HEK293 (cell line): ENCODE data around the gene GDPGP1.
A peak's percentile ranks its signal among the peaks of the same experiment; 100 is the strongest.

Experiments used
- ELK4 ChIP-seq: IDR thresholded peaks from 2 replicates; pipeline ENCODE4 v1.6.1; 2011; ENCODE audit warnings: mild to moderate bottlenecking, low read depth, low read length, borderline replicate concordance
- FEZF1 ChIP-seq: fragments of 450-650 bp; formaldehyde crosslinking; IDR thresholded peaks from 2 replicates; pipeline ENCODE4 v1.5.1; 2016; ENCODE audit warnings: missing biosample characterization, missing genetic modification characterization
- HIC1 ChIP-seq: fragments of 450-650 bp; formaldehyde crosslinking; IDR thresholded peaks from 2 replicates; pipeline ENCODE4 v1.5.1; 2016; ENCODE audit warnings: missing biosample characterization, missing genetic modification characterization
- KLF16 ChIP-seq: fragments of 450-650 bp; formaldehyde crosslinking; IDR thresholded peaks from 2 replicates; pipeline ENCODE4 v1.5.1; 2017; ENCODE audit warnings: missing biosample characterization, missing genetic modification characterization
- MYNN ChIP-seq: fragments of 450-650 bp; formaldehyde crosslinking; IDR thresholded peaks from 2 replicates; pipeline ENCODE4 v1.5.1; 2016; ENCODE audit warnings: missing biosample characterization, missing genetic modification characterization, borderline replicate concordance
- ZBTB48 ChIP-seq: fragments of 450-650 bp; formaldehyde crosslinking; IDR thresholded peaks from 2 replicates; pipeline ENCODE4 v1.5.1; 2016; ENCODE audit warnings: missing biosample characterization, missing genetic modification characterization
- ZBTB8A ChIP-seq: fragments of 450-650 bp; formaldehyde crosslinking; IDR thresholded peaks from 2 replicates; pipeline ENCODE4 v1.5.1; 2016; ENCODE audit warnings: missing biosample characterization, missing genetic modification characterization
- ZEB2 ChIP-seq: fragments of 450-650 bp; formaldehyde crosslinking; IDR thresholded peaks from 2 replicates; pipeline ENCODE4 v1.5.1; 2016; ENCODE audit warnings: missing biosample characterization, missing genetic modification characterization
- ZFP69B ChIP-seq: fragments of 450-650 bp; formaldehyde crosslinking; IDR thresholded peaks from 2 replicates; pipeline ENCODE4 v1.5.1; 2016; ENCODE audit warnings: missing biosample characterization, missing genetic modification characterization
- ZNF146 ChIP-seq: fragments of 450-650 bp; formaldehyde crosslinking; IDR thresholded peaks from 2 replicates; pipeline ENCODE4 v1.5.1; 2016; ENCODE audit warnings: missing biosample characterization, missing genetic modification characterization
- ZNF223 ChIP-seq: fragments of 450-650 bp; formaldehyde crosslinking; IDR thresholded peaks from 2 replicates; pipeline ENCODE4 v1.5.1; 2016; ENCODE audit warnings: missing biosample characterization, missing genetic modification characterization
- ZNF274 ChIP-seq, 2 experiments: fragments of 200-500 bp in 1 of 2; fragments of 450-650 bp in 1 of 2; sonication (Bioruptor generic) in 1 of 2; formaldehyde crosslinking in 1 of 2; IDR thresholded peaks; 2 replicates each; pipeline versions ENCODE4 v1.5.1 to v1.6.1; 2014 to 2016; ENCODE audit warnings: borderline replicate concordance in 1 of 2, inconsistent platforms in 1 of 2, low read length in 1 of 2, missing biosample characterization in 1 of 2, missing genetic modification characterization in 1 of 2
- ZNF473 ChIP-seq: fragments of 450-650 bp; formaldehyde crosslinking; IDR thresholded peaks from 2 replicates; pipeline ENCODE4 v1.5.1; 2017; ENCODE audit warnings: missing biosample characterization, missing genetic modification characterization
- ZNF48 ChIP-seq: fragments of 450-650 bp; formaldehyde crosslinking; IDR thresholded peaks from 2 replicates; pipeline ENCODE4 v1.5.1; 2016; ENCODE audit warnings: missing biosample characterization, missing genetic modification characterization
- ZNF518A ChIP-seq: fragments of 450-650 bp; formaldehyde crosslinking; conservative IDR thresholded peaks from 2 replicates; pipeline ENCODE4 v1.5.1; 2016; ENCODE audit warnings: low read depth, missing biosample characterization, missing genetic modification characterization
- ZNF521 ChIP-seq: fragments of 450-650 bp; formaldehyde crosslinking; IDR thresholded peaks from 2 replicates; pipeline ENCODE4 v1.5.1; 2017; ENCODE audit warnings: missing biosample characterization, mild to moderate bottlenecking, missing genetic modification characterization
- ZNF610 ChIP-seq: fragments of 450-650 bp; formaldehyde crosslinking; IDR thresholded peaks from 2 replicates; pipeline ENCODE4 v1.5.1; 2016; ENCODE audit warnings: missing biosample characterization, missing genetic modification characterization, borderline replicate concordance
- ZNF645 ChIP-seq: fragments of 450-650 bp; formaldehyde crosslinking; IDR thresholded peaks from 2 replicates; pipeline ENCODE4; 2016; ENCODE audit warnings: missing biosample characterization, missing genetic modification characterization
- ZNF701 ChIP-seq: fragments of 450-650 bp; formaldehyde crosslinking; IDR thresholded peaks from 2 replicates; pipeline ENCODE4 v1.5.1; 2016; ENCODE audit warnings: missing biosample characterization, missing genetic modification characterization
- ZNF785 ChIP-seq: fragments of 450-650 bp; formaldehyde crosslinking; IDR thresholded peaks from 2 replicates; pipeline ENCODE4 v1.5.1; 2016; ENCODE audit warnings: missing biosample characterization, missing genetic modification characterization
- ZNF843 ChIP-seq: fragments of 450-650 bp; formaldehyde crosslinking; IDR thresholded peaks from 2 replicates; pipeline ENCODE4 v1.5.1; 2016; ENCODE audit warnings: missing biosample characterization, missing genetic modification characterization
- TF ChIP-seq, protein P1 (sequence below): fragments of 450-650 bp; formaldehyde crosslinking; IDR thresholded peaks from 2 replicates; pipeline ENCODE4 v1.5.1; 2016; ENCODE audit warnings: missing biosample characterization, missing genetic modification characterization
- TF ChIP-seq, protein P2 (sequence below): fragments of 450-650 bp; formaldehyde crosslinking; IDR thresholded peaks from 2 replicates; pipeline ENCODE4 v1.5.1; 2016; ENCODE audit warnings: missing biosample characterization, missing genetic modification characterization, borderline replicate concordance
- TF ChIP-seq, protein P3 (sequence below): fragments of 450-650 bp; formaldehyde crosslinking; IDR thresholded peaks from 2 replicates; pipeline ENCODE4 v1.5.1; 2017; ENCODE audit warnings: missing biosample characterization, missing genetic modification characterization

GDPGP1 gene

DNA sequence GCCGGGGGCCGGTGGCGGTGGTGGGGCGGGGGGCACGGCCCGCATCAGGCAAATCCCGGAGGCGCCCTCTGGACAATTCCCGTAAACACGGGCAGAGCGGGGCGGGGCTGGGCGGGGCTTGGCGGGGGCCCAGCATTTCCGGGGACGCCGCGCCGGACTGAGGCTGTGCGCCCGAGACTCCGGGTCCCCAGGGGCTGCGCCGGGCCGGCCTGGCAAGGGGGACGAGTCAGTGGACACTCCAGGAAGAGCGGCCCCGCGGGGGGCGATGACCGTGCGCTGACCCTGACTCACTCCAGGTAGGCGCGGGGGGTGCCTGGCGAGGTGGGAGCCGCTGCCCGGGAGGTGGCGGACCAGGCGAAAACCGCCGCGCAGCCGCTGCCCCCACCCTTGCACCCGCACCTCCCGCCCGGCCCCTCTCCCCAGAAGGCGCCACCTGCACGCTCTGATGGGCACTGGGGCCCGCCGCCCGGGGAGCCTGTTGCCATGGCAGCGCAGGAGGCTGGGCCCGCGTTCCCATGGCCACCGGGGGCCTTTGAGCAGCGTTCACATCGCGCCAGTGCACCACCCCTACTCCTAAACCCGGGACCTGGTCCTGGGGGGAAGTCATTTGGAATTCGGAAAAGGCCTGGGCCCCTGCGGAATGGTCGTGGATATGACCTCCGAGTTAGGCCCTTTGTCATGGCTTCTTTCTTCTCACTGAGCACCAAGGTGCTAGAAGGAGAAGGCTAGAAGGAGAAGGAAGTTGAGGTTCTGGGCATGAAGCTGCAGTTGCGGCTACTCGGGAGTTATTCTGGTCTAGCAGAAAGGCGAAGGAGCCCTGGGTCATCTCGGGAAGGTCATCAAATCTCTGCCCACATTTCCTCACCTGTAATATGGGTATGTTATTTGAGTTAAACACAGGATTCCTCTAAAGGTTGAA, 49.0 kb upstream of the GDPGP1 start (continued):
- TF ChIP-seq ZBTB8A (tag by site-specific recombination) (peak; percentile 90), ZNF610 (tag by site-specific recombination) (peak; percentile 49; the same call in 1 of the 2 replicates), ZNF521 (tag by site-specific recombination) (no peak), ZBTB48 (tag by site-specific recombination) (no peak), ZNF274 (IDR thresholded peaks at IDR 0.05; ENCODE audit: low read length) (no peak), ZNF274 (tag by site-specific recombination; IDR thresholded peaks at IDR 0.05; ENCODE audit: borderline replicate concordance) (no peak), ZNF146 (tag by site-specific recombination) (no peak), ZNF223 (tag by site-specific recombination) (no peak), ZFP69B (tag by site-specific recombination) (peak; percentile 79), ZNF843 (tag by site-specific recombination) (no peak), FEZF1 (no peak), MYNN (tag by site-specific recombination) (peak; percentile 98), ELK4 (no peak), ZNF473 (tag by site-specific recombination) (no peak), ZNF48 (no peak), ZEB2 (tag by site-specific recombination) (0 out of 2 replicates have a peak, but pooled peaks have one; percentile 48), ZNF701 (tag by site-specific recombination) (no peak), ZNF645 (tag by site-specific recombination) (no peak), KLF16 (tag by site-specific recombination) (peak; percentile 22; the same call in 1 of the 2 replicates), HIC1 (peak; percentile 62; the same call in 1 of the 2 replicates), ZNF785 (tag by site-specific recombination) (no peak), ZNF518A (no peak)
- TF ChIP-seq, protein P1, sequence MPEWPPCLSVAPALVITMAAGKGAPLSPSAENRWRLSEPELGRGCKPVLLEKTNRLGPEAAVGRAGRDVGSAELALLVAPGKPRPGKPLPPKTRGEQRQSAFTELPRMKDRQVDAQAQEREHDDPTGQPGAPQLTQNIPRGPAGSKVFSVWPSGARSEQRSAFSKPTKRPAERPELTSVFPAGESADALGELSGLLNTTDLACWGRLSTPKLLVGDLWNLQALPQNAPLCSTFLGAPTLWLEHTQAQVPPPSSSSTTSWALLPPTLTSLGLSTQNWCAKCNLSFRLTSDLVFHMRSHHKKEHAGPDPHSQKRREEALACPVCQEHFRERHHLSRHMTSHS (tag by site-specific recombination) = no peak
- TF ChIP-seq, protein P2, sequence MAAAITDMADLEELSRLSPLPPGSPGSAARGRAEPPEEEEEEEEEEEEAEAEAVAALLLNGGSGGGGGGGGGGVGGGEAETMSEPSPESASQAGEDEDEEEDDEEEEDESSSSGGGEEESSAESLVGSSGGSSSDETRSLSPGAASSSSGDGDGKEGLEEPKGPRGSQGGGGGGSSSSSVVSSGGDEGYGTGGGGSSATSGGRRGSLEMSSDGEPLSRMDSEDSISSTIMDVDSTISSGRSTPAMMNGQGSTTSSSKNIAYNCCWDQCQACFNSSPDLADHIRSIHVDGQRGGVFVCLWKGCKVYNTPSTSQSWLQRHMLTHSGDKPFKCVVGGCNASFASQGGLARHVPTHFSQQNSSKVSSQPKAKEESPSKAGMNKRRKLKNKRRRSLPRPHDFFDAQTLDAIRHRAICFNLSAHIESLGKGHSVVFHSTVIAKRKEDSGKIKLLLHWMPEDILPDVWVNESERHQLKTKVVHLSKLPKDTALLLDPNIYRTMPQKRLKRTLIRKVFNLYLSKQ (tag by site-specific recombination) = no peak
- TF ChIP-seq, protein P3, sequence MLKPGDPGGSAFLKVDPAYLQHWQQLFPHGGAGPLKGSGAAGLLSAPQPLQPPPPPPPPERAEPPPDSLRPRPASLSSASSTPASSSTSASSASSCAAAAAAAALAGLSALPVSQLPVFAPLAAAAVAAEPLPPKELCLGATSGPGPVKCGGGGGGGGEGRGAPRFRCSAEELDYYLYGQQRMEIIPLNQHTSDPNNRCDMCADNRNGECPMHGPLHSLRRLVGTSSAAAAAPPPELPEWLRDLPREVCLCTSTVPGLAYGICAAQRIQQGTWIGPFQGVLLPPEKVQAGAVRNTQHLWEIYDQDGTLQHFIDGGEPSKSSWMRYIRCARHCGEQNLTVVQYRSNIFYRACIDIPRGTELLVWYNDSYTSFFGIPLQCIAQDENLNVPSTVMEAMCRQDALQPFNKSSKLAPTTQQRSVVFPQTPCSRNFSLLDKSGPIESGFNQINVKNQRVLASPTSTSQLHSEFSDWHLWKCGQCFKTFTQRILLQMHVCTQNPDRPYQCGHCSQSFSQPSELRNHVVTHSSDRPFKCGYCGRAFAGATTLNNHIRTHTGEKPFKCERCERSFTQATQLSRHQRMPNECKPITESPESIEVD (tag by site-specific recombination) = no peak
